A673 (cell line): ENCODE data around the gene PRR15L.

Source experiments
- CTCF ChIP-seq: fragments of 300-800, 200-600 bp; sonication (generic); conservative IDR thresholded peaks from 2 replicates; pipeline ENCODE4 v1.5.1; 2017; ENCODE audit warnings: low read depth, mild to moderate bottlenecking, antibody characterized with exemption, low read length, moderate library complexity, mixed read lengths
- EZH2 ChIP-seq: fragments of 200-600 bp; sonication (generic); IDR thresholded peaks from 2 replicates; pipeline ENCODE4 v1.6.1; 2017; ENCODE audit warnings: borderline replicate concordance, low read depth, mild to moderate bottlenecking, mixed read lengths, antibody characterized with exemption, low read length; ENCODE audit not compliant: poor library complexity, severe bottlenecking

- TF ChIP-seq CTCF (no peak), EZH2 (no peak)
These were observed 21.7 kb downstream of the PRR15L start for GRCh38 chr17:47935961-47936360.
